GM15510 (cell line): ENCODE results near the gene YAP1.

Source experiments
- POLR2A ChIP-seq: IDR thresholded peaks from 3 replicates; pipeline ENCODE4 v1.6.1; 2011; ENCODE audit warnings: borderline replicate concordance; ENCODE audit not compliant: insufficient read length; ENCODE audit errors: extremely low read depth

Gene YAP1

GRCh38 chr11:102279641-102280170, 169.5 kb downstream of the YAP1 start:
- TF ChIP-seq POLR2A, result no peak

GRCh38 chr11:102280245-102280833, 170.1 kb downstream of the YAP1 start:
- TF ChIP-seq POLR2A, result no peak
